ENCODE data around the gene TLDC2.

Gene TLDC2

GRCh38 chr20:36861875-36862801 lies 13.8 kb upstream of the TLDC2 start:
- H3K27ac ChIP-seq (ENCODE audit: low read length): peak overlapping the region; percentile 69
- H3K4me1 ChIP-seq (ENCODE audit: control insufficient read depth in 1 of 2, insufficient read depth in 2 of 2, low read length in 2 of 2): peaks cover 20 to 40% of the 10 kb centered on the region in 2 donors
- H3K4me3 ChIP-seq (ENCODE audit: low read depth in 1 of 2, low read length in 2 of 2): peak overlapping the region; percentile 64 to 72
- H3K27me3 ChIP-seq (ENCODE audit: low read depth, low read length): no peaks in the 10 kb centered on the region
- H3K9me3 ChIP-seq (ENCODE audit: control insufficient read depth in 1 of 2, low read length in 2 of 2): no peaks in the 10 kb centered on the region
- no peaks in the 10 kb centered on the region for H3K36me3 ChIP-seq (ENCODE audit: control insufficient read depth in 1 of 2, insufficient read depth in 2 of 2, low read length in 2 of 2)

- Histone ChIP-seq H3K4me1 (ENCODE audit: control insufficient read depth in 1 of 2, insufficient read depth in 2 of 2, low read length in 2 of 2) (peaks cover 16 to 31% of the 10 kb centered on the region in 2 donors), H3K27ac (ENCODE audit: low read length) (no peak overlapping the region), H3K36me3 (ENCODE audit: control insufficient read depth in 1 of 2, insufficient read depth in 2 of 2, low read length in 2 of 2) (no peaks in the 10 kb centered on the region)
These were observed 12.9 kb upstream of the TLDC2 start for GRCh38 chr20:36862857-36863668.

DNA sequence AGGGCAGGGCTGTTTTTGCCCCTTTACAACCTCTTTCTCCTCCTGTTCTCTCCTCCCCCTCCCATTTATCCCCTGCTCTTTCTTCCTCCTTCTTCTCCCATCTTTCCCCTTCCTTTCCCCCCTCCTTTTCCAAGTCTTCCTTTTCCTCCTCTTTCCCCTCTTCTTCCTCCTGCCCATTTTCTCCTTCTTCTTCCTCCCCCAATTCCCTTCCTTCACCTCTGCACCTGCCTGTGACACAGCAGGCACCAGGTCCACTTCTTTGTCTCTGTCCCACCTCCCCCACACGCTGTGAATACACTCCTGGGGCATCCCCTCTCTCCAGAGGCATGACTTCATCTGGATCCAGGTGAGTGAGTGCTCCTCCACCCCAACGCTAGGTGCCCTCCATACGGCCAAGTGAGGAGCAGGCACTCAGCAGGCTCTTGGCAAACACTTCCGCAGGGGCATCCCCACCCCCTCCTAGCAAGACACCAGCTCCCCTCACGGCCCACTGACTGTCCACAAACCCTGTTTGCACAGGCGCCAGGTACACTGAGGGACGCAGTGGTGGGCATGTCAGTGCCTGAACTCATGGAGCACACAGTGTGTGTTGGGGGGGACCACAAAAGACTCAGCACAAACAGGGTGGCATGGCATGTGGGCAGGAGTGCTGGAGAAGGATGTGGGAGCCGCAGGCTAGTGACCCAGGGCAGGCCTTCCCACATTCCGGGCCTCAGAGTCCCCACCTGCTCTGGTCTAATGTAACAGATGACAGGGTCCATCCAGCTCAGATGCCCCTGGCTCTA lies 10.7 kb upstream of the TLDC2 start:
- Histone ChIP-seq H3K27ac (ENCODE audit: low read length) (no peak overlapping the region), H3K4me3 (ENCODE audit: low read depth in 1 of 2, low read length in 2 of 2) (no peak overlapping the region), H3K9me3 (ENCODE audit: control insufficient read depth in 1 of 2, low read length in 2 of 2) (no peaks in the 10 kb centered on the region), H3K4me1 (ENCODE audit: control insufficient read depth in 1 of 2, insufficient read depth in 2 of 2, low read length in 2 of 2) (peaks cover 15% of the 10 kb centered on the region in 2 donors), H3K36me3 (ENCODE audit: control insufficient read depth in 1 of 2, insufficient read depth in 2 of 2, low read length in 2 of 2) (no peaks in the 10 kb centered on the region), H3K27me3 (ENCODE audit: low read depth, low read length) (no peaks in the 10 kb centered on the region)

More at GRCh38 chr20:36862857-36863668, 12.9 kb upstream of the TLDC2 start:
- Histone ChIP-seq H3K27me3 (ENCODE audit: low read depth, low read length) (no peaks in the 10 kb centered on the region), H3K4me3 (ENCODE audit: low read depth in 1 of 2, low read length in 2 of 2) (peak overlapping the region in 1 of 2 donors; percentile 72), H3K9me3 (ENCODE audit: control insufficient read depth in 1 of 2, low read length in 2 of 2) (no peaks in the 10 kb centered on the region)

GRCh38 chr20:36865861-36866149 lies 10.1 kb upstream of the TLDC2 start:
- Histone ChIP-seq H3K27ac (ENCODE audit: low read length) (no peak overlapping the region), H3K9me3 (ENCODE audit: control insufficient read depth in 1 of 2, low read length in 2 of 2) (no peaks in the 10 kb centered on the region), H3K4me3 (ENCODE audit: low read depth in 1 of 2, low read length in 2 of 2) (no peak overlapping the region), H3K36me3 (ENCODE audit: control insufficient read depth in 1 of 2, insufficient read depth in 2 of 2, low read length in 2 of 2) (no peaks in the 10 kb centered on the region), H3K27me3 (ENCODE audit: low read depth, low read length) (no peaks in the 10 kb centered on the region), H3K4me1 (ENCODE audit: control insufficient read depth in 1 of 2, insufficient read depth in 2 of 2, low read length in 2 of 2) (peaks cover 9 to 10% of the 10 kb centered on the region in 2 donors)

DNA sequence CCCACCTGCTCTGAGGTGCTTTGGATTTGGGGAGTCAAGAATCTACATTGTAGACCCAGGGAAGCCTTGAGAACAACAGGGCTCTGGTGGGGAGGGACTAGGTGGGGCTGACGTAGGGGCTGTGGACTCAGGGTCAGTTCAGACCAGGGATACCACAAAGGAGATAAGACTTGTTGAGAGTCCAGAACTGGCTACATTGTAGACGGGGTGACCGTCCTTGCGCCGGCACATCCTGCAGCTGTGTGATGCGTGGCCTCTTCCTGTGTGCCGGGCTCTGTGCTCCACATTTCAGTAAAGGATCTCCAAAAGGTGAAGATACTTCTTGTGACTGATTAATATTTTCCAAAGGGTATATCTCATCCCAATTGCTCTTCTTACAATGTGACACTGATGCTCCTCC lies 9.8 kb upstream of the TLDC2 start:
- Histone ChIP-seq H3K4me3 (ENCODE audit: low read depth in 1 of 2, low read length in 2 of 2) (no peak overlapping the region), H3K4me1 (ENCODE audit: control insufficient read depth in 1 of 2, insufficient read depth in 2 of 2, low read length in 2 of 2) (peaks cover 6% of the 10 kb centered on the region in 2 donors), H3K27ac (ENCODE audit: low read length) (no peak overlapping the region), H3K9me3 (ENCODE audit: control insufficient read depth in 1 of 2, low read length in 2 of 2) (no peaks in the 10 kb centered on the region), H3K36me3 (ENCODE audit: control insufficient read depth in 1 of 2, insufficient read depth in 2 of 2, low read length in 2 of 2) (no peaks in the 10 kb centered on the region), H3K27me3 (ENCODE audit: low read depth, low read length) (no peaks in the 10 kb centered on the region)

DNA sequence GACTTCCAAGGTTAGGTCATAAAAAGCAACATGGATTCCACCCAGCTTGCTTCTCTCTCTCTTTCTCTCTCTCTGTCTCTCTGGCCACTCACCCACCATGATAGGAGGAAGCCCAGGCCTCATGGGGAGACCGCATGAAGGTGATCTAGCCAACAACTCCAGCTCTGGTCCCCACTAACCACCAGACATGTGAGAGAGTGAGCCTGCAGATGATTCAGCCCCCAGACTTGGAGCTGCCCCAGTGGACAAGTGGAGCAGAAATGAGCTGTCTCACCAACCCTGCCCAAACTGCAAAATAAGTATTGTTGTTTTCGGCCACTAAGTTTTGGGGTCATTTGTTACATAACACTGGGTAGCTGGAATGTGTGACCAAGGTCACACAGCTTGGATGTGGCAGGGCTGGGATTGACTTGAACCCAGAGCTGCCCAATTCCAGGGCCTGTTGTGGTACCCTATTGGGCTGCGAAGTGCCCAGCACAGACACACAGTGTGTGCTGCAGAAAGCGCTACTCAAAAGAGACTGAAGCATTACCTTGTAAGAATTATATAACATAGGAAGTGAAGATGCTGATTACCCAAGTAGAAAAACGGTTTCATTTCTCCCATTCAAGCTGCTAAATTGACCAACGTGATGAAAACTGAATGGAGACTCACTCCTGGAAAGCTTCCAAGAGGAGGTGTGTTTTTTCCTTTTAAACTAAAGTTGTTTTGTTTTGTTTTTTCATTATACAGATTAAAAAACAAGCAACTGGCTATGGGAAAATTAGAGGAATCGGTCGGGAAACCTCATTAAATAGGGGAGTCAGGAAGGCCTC lies 9.1 kb upstream of the TLDC2 start:
- Histone ChIP-seq H3K4me1 (ENCODE audit: control insufficient read depth in 1 of 2, insufficient read depth in 2 of 2, low read length in 2 of 2) (no peaks in the 10 kb centered on the region), H3K36me3 (ENCODE audit: control insufficient read depth in 1 of 2, insufficient read depth in 2 of 2, low read length in 2 of 2) (no peaks in the 10 kb centered on the region), H3K9me3 (ENCODE audit: control insufficient read depth in 1 of 2, low read length in 2 of 2) (no peaks in the 10 kb centered on the region), H3K27me3 (ENCODE audit: low read depth, low read length) (no peaks in the 10 kb centered on the region), H3K4me3 (ENCODE audit: low read depth in 1 of 2, low read length in 2 of 2) (no peak overlapping the region), H3K27ac (ENCODE audit: low read length) (no peak overlapping the region)

DNA sequence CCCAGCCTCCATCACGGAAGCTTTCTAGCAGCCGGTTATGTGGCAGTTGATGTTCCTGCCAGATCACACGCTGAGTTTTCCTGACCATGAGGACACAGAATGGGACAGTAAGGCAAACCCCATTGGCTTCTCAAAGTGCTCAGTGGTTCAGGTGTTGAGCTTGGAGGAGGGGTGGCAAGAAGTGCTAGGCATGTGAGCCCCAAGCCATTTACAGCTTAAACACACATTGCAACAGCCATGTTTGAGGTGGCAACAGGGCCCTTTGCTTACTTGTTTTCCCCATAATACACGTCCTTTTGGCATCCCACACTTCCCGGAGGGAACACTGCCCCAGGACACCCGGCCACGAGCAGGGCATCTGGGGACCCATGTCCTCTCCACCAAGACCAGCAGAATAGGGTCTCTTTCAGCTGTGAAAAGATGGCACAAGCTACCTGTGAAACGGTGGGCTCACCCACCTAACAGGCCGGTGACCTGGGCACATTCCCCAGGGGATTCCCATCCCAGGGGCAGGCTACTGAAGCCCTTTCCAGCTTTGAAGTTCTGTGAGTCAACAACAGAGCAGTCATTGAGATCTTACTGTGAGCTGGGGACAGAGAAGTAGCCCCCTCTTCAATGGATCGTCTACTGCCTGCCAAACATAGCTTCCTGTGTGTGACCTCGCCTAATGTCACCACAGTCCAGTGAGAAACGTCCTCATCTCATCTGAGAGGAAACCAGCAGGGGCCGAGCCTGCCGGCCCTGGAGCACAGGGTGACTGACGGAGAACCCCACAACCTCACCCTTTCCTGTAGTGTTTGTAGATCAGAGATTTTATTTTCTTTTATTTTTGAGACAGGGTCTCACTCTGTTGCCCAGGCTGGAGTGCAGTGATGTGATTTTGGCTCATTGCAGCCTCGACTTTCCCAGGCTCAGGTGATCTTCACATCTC lies 4.0 kb upstream of the TLDC2 start:
- Histone ChIP-seq H3K4me3 (ENCODE audit: low read depth in 1 of 2, low read length in 2 of 2) (no peak overlapping the region), H3K4me1 (ENCODE audit: control insufficient read depth in 1 of 2, insufficient read depth in 2 of 2, low read length in 2 of 2) (no peaks in the 10 kb centered on the region), H3K9me3 (ENCODE audit: control insufficient read depth in 1 of 2, low read length in 2 of 2) (no peaks in the 10 kb centered on the region), H3K27me3 (ENCODE audit: low read depth, low read length) (no peaks in the 10 kb centered on the region), H3K27ac (ENCODE audit: low read length) (no peak overlapping the region), H3K36me3 (ENCODE audit: control insufficient read depth in 1 of 2, insufficient read depth in 2 of 2, low read length in 2 of 2) (no peaks in the 10 kb centered on the region)

GRCh38 chr20:36872852-36873251 lies 3.1 kb upstream of the TLDC2 start:
- Histone ChIP-seq H3K9me3 (ENCODE audit: control insufficient read depth in 1 of 2, low read length in 2 of 2) (no peaks in the 10 kb centered on the region), H3K36me3 (ENCODE audit: control insufficient read depth in 1 of 2, insufficient read depth in 2 of 2, low read length in 2 of 2) (no peaks in the 10 kb centered on the region), H3K4me1 (ENCODE audit: control insufficient read depth in 1 of 2, insufficient read depth in 2 of 2, low read length in 2 of 2) (no peaks in the 10 kb centered on the region), H3K4me3 (ENCODE audit: low read depth in 1 of 2, low read length in 2 of 2) (no peak overlapping the region), H3K27ac (ENCODE audit: low read length) (no peak overlapping the region), H3K27me3 (ENCODE audit: low read depth, low read length) (no peaks in the 10 kb centered on the region)

GRCh38 chr20:36873498-36874189 lies 2.3 kb upstream of the TLDC2 start:
- Histone ChIP-seq H3K9me3 (ENCODE audit: control insufficient read depth in 1 of 2, low read length in 2 of 2) (no peaks in the 10 kb centered on the region), H3K27ac (ENCODE audit: low read length) (no peak overlapping the region), H3K27me3 (ENCODE audit: low read depth, low read length) (no peaks in the 10 kb centered on the region), H3K4me1 (ENCODE audit: control insufficient read depth in 1 of 2, insufficient read depth in 2 of 2, low read length in 2 of 2) (no peaks in the 10 kb centered on the region), H3K4me3 (ENCODE audit: low read depth in 1 of 2, low read length in 2 of 2) (no peak overlapping the region), H3K36me3 (ENCODE audit: control insufficient read depth in 1 of 2, insufficient read depth in 2 of 2, low read length in 2 of 2) (no peaks in the 10 kb centered on the region)

All from muscle layer of duodenum (tissue), 2 donors.